Stimulated activated CD8-positive, alpha-beta memory T cell treated with anti-CD3 and anti-CD28 coated beads, Interleukin-15, amount 100 ng/mL, for 24 hours (primary cell): ENCODE data around the gene HIVEP1.

Experiments
- DNase-seq: peaks from one replicate; pipeline ENCODE4 v3.0.0-alpha.2; 2020; ENCODE audit warnings: low read depth

The HIVEP1 gene

GRCh38 chr6:12020187-12020791, 8.2 kb downstream of the HIVEP1 start:
- no peak for DNase-seq

- no peak for DNase-seq
These were observed 10.4 kb downstream of the HIVEP1 start for GRCh38 chr6:12022481-12022880.

- DNase-seq: no peak
These were observed 10.9 kb downstream of the HIVEP1 start for GRCh38 chr6:12022953-12023388.

GRCh38 chr6:12024216-12024615, 12.1 kb downstream of the HIVEP1 start:
- DNase-seq: no peak

- no peak for DNase-seq
These were observed 12.8 kb downstream of the HIVEP1 start for GRCh38 chr6:12024699-12025434.

DNA sequence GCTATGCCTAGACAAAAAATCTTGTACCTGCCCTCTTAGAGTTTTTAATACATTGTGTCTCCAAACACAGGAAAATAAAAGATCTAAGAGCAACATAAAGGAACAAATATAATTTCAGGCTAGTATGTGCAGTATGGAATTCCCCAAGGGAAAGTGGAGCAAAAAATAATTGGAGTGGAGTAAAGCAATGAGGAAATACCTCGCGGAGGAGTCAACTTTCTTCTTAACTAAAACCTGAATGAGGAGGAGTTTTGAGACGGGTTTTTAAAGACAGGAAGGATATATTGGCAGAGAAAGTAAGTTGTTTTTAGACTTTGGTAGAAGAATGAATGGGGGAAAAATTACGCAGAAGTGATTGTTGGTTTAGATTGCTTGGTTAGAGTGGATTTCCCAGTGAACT, 14.0 kb downstream of the HIVEP1 start:
- no peak for DNase-seq

DNA sequence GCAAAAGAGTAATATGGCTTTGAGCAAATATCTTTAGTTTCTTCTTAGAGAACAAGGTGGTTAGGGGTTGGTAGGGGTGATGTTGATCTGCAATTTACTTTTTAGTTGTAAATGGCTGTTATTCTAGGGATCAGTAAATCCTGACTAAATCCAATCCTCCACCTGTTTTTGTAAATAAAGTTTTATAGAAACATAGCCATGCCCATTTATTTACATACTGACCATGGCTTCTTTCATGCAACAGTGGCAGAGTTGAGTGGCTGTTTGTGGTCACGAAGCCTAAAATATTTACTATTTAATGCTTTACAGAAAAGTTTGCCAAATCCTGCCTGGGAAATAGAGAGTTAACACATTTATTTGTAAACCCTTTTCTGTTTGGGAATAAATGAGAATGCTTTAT, 14.7 kb downstream of the HIVEP1 start:
- DNase-seq: no peak

DNA sequence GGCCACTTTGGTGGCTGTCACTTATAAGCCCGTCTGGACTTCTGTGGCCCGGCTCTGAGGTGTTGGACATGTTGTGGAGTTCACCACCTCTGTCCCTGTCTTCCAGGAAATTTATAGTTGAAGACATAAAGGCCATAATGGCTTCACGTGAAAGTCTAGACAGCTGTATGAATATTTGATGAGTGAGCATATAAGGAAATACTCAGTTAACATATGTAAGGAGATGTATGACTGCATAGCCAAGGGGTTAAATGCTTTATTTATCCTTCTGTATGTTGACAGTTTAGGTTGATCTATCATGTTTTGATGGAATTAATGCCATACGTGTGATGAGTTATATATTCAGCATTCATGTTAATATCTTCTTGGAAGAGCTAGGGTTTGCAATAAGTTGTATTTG, 16.1 kb downstream of the HIVEP1 start:
- no peak for DNase-seq

DNA sequence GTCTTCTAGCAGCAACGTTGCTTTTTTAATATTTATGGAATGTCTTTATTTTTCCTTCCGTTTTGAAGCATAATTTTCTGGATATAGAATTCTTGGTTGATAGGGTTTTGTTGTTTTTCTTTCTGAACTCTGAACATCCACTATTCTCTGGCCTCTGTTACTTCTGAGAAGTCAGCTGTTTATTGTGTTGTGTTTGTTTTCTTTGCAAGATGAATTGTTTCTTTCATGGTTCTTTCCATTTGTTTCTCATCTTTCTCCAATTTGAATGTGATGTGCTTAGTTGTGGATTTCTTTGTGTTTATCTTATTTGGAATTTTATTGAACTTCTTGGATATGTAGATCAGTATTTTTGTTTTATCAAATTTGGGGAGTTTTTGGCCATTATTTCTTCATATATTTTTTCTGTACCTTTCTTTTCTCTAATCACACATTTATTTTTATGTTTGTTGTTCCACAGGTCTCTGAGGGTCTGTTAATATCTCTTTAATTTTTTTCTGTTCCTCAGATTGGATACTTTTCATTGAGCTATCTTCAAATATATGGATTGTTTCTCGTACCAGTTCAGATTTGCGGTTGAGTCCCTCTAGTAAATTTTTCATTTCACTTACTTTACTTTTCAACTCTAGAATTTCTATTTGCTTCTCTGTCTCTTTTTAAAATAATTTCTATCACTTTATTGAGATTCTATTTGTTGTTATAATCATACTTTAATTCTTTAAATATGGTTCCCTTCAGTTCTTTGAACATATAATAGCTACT, 18.0 kb downstream of the HIVEP1 start:
- no peak for DNase-seq

DNA sequence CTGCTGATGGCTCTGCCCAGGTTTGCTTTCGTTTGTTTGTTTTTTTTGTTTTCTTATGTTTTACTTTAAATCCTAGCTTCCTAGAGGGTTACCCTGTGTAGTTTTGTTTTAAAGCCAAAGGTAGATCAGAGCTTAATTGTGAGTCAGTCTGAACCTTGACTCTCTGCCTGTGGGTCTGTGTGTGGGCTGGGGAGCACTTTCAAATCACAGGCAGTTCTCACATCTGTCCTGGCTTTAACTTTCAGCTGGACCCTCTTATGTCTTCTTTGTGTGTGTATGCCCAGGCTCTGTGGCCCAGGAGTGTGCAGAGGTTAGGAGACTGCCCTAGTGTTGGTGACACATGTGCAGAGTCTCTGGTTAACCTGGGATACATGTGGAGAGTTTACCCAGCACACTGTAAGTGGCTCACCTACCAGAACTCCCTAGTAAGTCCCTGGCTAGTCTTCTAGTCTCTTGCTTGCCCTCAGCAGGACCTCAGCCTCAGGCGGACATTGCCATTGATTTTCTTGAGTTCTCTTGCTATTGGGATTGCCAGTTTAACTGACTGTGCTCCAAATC, 19.0 kb downstream of the HIVEP1 start:
- DNase-seq: no peak

GRCh38 chr6:12032783-12033573, 20.9 kb downstream of the HIVEP1 start:
- DNase-seq: no peak

DNA sequence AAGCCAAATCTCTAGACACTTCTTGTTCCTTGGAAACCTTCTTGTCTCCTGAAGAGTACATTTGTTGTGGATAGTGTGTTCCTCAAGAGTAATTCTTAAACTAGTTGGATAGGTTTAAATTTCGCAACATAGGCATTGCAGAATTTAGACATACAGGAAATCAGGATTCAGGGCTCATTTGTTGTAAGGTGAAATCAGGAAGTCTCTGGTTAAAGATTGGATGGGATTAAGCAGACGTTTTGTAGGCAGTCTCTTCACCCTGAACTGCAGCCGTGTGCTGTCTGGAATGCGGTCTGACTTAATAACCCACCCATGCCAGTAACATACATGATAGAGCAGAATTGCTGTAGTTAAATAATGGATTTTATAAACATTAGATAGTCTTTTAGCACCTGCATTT, 21.7 kb downstream of the HIVEP1 start:
- no peak for DNase-seq

GRCh38 chr6:12034349-12034748, 22.2 kb downstream of the HIVEP1 start:
- no peak for DNase-seq

- no peak for DNase-seq
These were observed 22.7 kb downstream of the HIVEP1 start for GRCh38 chr6:12034837-12035236.

DNA sequence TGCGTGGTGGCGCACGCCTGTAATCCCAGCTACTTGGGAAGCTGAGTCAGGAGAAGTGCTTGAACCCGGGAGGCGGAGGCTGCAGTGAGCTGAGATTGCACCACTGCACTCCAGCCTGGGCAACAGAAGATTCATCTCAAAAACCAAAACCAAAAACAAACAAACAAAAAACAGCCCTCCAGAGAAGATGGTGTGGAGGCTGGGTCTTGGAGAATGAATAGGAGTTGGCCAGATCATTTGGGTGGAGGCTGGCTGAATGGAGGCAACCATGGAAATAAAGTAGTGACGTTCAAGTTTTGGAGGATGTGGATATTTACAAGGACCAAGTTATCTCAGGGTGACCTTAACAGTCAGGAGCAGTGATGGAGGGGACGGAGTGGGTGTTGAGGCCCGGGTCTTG, 24.7 kb downstream of the HIVEP1 start:
- DNase-seq: no peak

DNA sequence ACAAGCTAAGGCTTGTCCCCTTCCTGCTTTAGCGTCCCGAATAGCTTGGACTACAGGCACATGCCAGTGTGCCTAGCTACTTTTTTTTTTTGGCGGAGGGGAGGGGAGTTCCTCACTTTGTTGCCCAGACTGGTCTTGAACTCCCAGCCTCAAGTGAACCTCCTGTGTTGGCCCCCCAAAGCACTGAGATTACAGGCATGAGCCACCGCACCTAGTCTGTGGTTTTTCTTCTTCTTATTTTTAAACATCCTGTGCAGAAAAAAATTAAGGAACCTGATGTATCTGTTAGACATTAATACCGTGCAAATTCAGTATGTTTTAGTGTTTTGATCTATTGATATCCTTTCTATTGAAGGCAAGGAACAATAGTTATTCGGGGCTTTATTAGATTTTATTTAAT, 25.7 kb downstream of the HIVEP1 start:
- DNase-seq: no peak

DNA sequence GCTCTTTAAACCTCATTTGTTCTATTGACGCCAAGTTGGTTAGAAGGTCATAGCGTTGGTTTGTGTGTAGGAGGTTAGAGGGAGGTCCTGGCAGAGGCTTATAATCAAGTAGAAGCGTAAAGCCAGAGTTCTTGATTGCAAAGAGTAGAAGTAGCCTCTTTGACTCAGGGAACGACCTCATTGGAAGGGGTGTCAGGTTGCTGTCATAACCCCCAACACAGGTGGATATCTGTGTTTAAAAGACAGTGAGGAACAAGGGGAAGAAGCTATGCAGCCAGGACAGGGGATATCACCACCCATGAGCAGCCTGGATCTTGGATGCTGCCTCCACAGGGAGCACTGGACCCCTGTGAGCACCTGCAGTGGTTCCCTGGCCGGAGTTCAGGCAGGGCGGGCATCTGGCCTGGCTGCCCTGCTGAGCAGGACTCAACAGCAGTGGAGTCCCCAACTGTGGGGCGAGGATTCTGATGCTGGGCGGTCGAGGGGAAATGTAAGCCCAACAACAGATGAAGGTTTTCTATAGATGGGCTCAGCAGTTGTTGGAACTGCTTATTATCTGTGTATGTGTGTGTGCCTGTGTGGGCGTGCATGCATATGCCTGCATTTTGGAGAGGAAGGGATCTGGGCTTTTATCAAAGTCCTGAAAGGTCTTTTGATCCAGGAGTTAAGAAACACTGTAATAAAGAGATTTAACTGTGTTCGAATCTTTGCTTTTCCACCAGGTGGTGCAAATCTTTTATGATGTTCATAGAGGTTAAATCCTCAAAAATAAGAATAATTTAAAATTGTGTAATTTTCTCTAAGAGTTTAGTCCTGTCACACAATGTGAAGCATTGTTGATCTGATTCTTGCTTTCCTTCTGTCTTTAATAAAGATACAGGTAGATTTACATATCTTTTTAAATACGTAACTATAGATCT, 27.7 kb downstream of the HIVEP1 start:
- no peak for DNase-seq

- no peak for DNase-seq
These were observed 35.2 kb downstream of the HIVEP1 start for GRCh38 chr6:12047304-12047703.

DNA sequence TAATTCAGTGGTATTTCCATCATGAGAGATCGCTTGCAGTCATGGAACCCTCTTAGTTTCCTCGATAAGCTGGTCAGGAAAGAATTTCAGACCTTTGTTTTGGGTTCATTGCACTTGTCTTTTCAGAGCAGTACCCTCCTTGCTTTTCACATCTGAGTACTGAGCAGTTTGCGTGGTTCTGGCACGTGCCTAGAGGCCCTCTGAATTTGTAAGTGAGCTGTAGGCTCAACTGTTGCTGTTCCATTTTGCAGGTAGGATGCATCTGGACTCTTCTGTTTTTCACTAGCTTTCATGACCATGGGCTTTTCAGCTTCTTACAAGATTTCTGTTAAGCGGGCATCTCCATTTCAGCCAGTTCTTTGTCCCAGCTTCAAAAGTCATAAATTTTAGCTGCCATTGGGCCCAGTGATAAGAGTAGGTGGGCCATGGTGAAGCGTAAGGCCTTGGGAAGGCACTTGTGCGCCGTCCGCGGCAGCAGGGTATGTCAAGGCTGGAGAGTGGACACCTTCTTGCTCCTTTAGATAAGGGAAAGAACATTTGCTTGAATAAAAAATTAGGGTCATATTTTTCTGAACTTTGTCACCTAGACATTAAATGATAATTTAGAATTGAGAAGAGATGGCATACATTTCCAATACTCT, 35.8 kb downstream of the HIVEP1 start:
- no peak for DNase-seq

DNA sequence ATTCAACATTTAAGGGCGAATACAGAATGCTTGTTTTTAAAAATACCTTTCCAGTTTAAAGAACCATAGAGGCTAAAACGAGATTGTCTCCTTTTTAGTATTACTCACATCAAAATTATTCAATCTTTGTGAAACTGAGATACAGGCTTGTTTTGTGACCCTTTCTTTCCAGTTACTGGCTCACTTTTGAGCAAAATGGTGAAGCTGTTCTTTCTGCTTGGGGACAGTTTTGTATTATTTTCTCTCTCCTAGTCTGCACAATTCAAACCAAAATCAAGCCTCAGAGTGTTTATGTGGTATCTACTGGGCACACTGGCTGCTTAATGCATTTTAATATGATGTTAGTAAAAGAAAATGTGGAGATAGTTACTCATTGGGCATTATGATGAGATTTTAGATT, 36.5 kb downstream of the HIVEP1 start:
- DNase-seq: no peak

GRCh38 chr6:12049165-12049564, 37.1 kb downstream of the HIVEP1 start:
- no peak for DNase-seq
